GM12878 (cell line): ENCODE measurements around the gene PLSCR1. TPM values are rescaled to one million over a fixed set of nuclear protein-coding genes. Genes with fewer than 3 reads are reported as not detected.
A peak's percentile ranks its signal among the peaks of the same experiment; 100 is the strongest.

Source experiments
- ATAC-seq: fragments of 200-7000 bp; cut with Tn5 transposase; 3 replicates; pipeline ENCODE4 v1.9.1; 2020; ENCODE audit warnings: mild to moderate bottlenecking, moderate library complexity
- BruUV-seq: library from RNA; stranded (reverse); fragments of 400-500 nt; replicated peaks from 2 replicates; lab custom pipeline; 2021; lab: Mats Ljungman, UMichigan
- CTCF ChIA-PET: fragments of 300-600 bp; sonication (Branson Sonifier 250); formaldehyde crosslinking; extraction: SDS; loops from one replicate; lab custom pipeline; 2021; ENCODE audit warnings: inconsistent platforms; lab: Yijun Ruan, JAX
- POLR2A ChIA-PET: fragments of 350-600 bp; formaldehyde crosslinking; extraction: SDS; loops from one replicate; lab custom pipeline; 2021; ENCODE audit warnings: inconsistent platforms; lab: Charles Lee
- RAD21 ChIA-PET: fragments of 300-600 bp; sonication (Branson Sonifier 250); formaldehyde crosslinking; loops from one replicate; lab custom pipeline; 2023; ENCODE audit warnings: antibody characterized with exemption; ENCODE audit not compliant: unreplicated experiment; lab: Charles Lee
- SMC1A ChIA-PET: fragments of 300-600 bp; sonication (Branson Sonifier 250); formaldehyde crosslinking; loops from one replicate; lab custom pipeline; 2023; ENCODE audit not compliant: unreplicated experiment, uncharacterized antibody; lab: Charles Lee
- DNase-seq: peaks from one replicate; pipeline ENCODE4 v3.0.0-alpha.2; 2011; ENCODE audit warnings: low read depth, low spot score
- FAIRE-seq: peaks from 3 replicates; lab custom pipeline; 2011; peaks lifted over from hg19 to GRCh38; lab: Jason Lieb, UNC
- H2AFZ ChIP-seq: 2 replicates; pipeline ENCODE4 v1.6.0; 2011; ENCODE audit warnings: low read depth, low read length, control low read depth; ENCODE audit not compliant: control insufficient read depth
- H3K27ac ChIP-seq: 2 replicates; pipeline ENCODE4 v1.5.1; 2011; ENCODE audit warnings: control low read depth; ENCODE audit not compliant: control insufficient read depth, insufficient read depth
- H3K27me3 ChIP-seq, 2 experiments: replicated peaks in 1 of 2; 2 replicates each; pipeline versions ENCODE4 v1.6.0 to v1.6.1; 2011; ENCODE audit warnings: low read length in 1 of 2; ENCODE audit not compliant: control insufficient read depth in 2 of 2, insufficient read depth in 2 of 2
- H3K36me3 ChIP-seq, 2 experiments: 2 replicates each; pipeline ENCODE4 v1.5.1; 2011; ENCODE audit warnings: low read length in 1 of 2; ENCODE audit not compliant: control insufficient read depth in 2 of 2, insufficient read depth in 2 of 2
- H3K4me1 ChIP-seq: 2 replicates; pipeline ENCODE4 v1.6.1; 2011; ENCODE audit warnings: mild to moderate bottlenecking, low read length, moderate library complexity, mixed read lengths; ENCODE audit not compliant: control insufficient read depth, insufficient read depth
- H3K4me2 ChIP-seq: 2 replicates; pipeline ENCODE4 v1.6.0; 2011; ENCODE audit warnings: control low read depth; ENCODE audit not compliant: control insufficient read depth, insufficient read depth
- H3K4me3 ChIP-seq: fragments of 200-600 bp; sonication (generic); 2 replicates; pipeline ENCODE4 v1.5.1; 2016
- H3K79me2 ChIP-seq: 2 replicates; pipeline ENCODE4 v1.6.0; 2011; ENCODE audit warnings: low read length; ENCODE audit not compliant: control insufficient read depth, insufficient read depth
- H3K9ac ChIP-seq: 2 replicates; pipeline ENCODE4 v1.8.0; 2011; ENCODE audit warnings: low read length, control low read depth, mixed read lengths; ENCODE audit not compliant: control insufficient read depth, insufficient read depth
- H3K9me3 ChIP-seq: replicated peaks from 3 replicates; pipeline ENCODE4 v1.5.1; 2011; ENCODE audit warnings: mild to moderate bottlenecking, low read length; ENCODE audit not compliant: control insufficient read depth, insufficient read depth
- H4K20me1 ChIP-seq: 2 replicates; pipeline ENCODE4 v1.6.0; 2011; ENCODE audit not compliant: control insufficient read depth, insufficient read depth
- BMI1 ChIP-seq: fragments of 450-650 bp; IDR thresholded peaks from 2 replicates; pipeline ENCODE4 v1.6.1; 2016; ENCODE audit warnings: mild to moderate bottlenecking, moderate library complexity, borderline replicate concordance
- DPF2 ChIP-seq: fragments of 450-650 bp; IDR thresholded peaks from 2 replicates; pipeline ENCODE4 v1.6.1; 2017; ENCODE audit warnings: mild to moderate bottlenecking
- E2F4 ChIP-seq: IDR thresholded peaks from 2 replicates; pipeline ENCODE4 v1.6.1; 2012; ENCODE audit warnings: low read depth, low read length, improper control_type of control experiment
- HDAC6 ChIP-seq: fragments of 200-600 bp; sonication (generic); IDR thresholded peaks from one replicate; pipeline ENCODE4 v1.8.0; 2017; ENCODE audit warnings: antibody characterized with exemption; ENCODE audit not compliant: unreplicated experiment
- HSF1 ChIP-seq: fragments of 150-350 bp; IDR thresholded peaks from 2 replicates; pipeline ENCODE4 v1.6.1; 2014; ENCODE audit warnings: mild to moderate bottlenecking, low read depth, low read length
- IKZF1 ChIP-seq: fragments of 450-650 bp; conservative IDR thresholded peaks from 2 replicates; pipeline ENCODE4 v1.6.1; 2017; ENCODE audit warnings: antibody characterized with exemption, mild to moderate bottlenecking
- JUND ChIP-seq: IDR thresholded peaks from 2 replicates; pipeline ENCODE4 v1.6.1; 2012; ENCODE audit warnings: low read depth, mild to moderate bottlenecking, low read length, improper control_type of control experiment, moderate library complexity
- MXI1 ChIP-seq: fragments of 150-350 bp; IDR thresholded peaks from 2 replicates; pipeline ENCODE4 v1.6.1; 2011; ENCODE audit warnings: low read depth, mild to moderate bottlenecking, inconsistent platforms, low read length, improper control_type of control experiment
- STAT3 ChIP-seq: IDR thresholded peaks from 2 replicates; pipeline ENCODE4 v1.6.1; 2011; ENCODE audit warnings: low read depth, low read length, improper control_type of control experiment
- TBL1XR1 ChIP-seq: IDR thresholded peaks from 2 replicates; pipeline ENCODE4 v1.6.1; 2012; ENCODE audit warnings: low read depth, low read length, improper control_type of control experiment
- ZNF217 ChIP-seq: fragments of 450-650 bp; IDR thresholded peaks from 2 replicates; pipeline ENCODE4 v1.6.1; 2017; ENCODE audit warnings: antibody characterized with exemption, mild to moderate bottlenecking
- WGBS: methylation state at CpG from one replicate; pipeline ENCODE4 v1.1.6; 2016; ENCODE audit warnings: low lambda C conversion rate; ENCODE audit not compliant: insufficient replicate concordance, insufficient coverage; ENCODE audit errors: missing lambda C conversion rate; 5-methylcytosine and 5-hydroxymethylcytosine counted together
- in situ Hi-C: fragments of 300-500 bp; cut with MboI; formaldehyde crosslinking; loops from 9 replicates; pipeline ENCODE4 v1.14.3; 2018; ENCODE audit warnings: mixed read lengths
- intact Hi-C: fragments of 100-400 bp; cut with micrococcal nuclease; formaldehyde crosslinking; loops from one replicate; pipeline ENCODE4 v1.14.2; 2022; ENCODE audit not compliant: unreplicated experiment
- polyA plus RNA-seq, 11 experiments: library from polyadenylated mRNA; depleted of rRNA in 4 of 11; unstranded in 6 of 11; stranded (reverse) in 5 of 11; fragments of >200 nt; fragmentation: Nextera tagmentation in 4 of 11; fragmentation: Illumina TruSeq in 1 of 11; extraction: Ambion mirVana in 4 of 11; extraction: Trizol in 1 of 11; gene quantifications; 1 replicate in 1 of 11; 2 replicates in 10 of 11; pipeline versions ENCODE4 v1.2.1 to v1.2.3, GENCODE V29; 2011 to 2016; ENCODE audit warnings: inconsistent platforms in 2 of 11, missing spikeins in 2 of 11, low read depth in 1 of 11
- total RNA-seq, 4 experiments: library from RNA; depleted of rRNA in 3 of 4; stranded (reverse); fragments of >200 nt in 3 of 4; fragmentation: Illumina TruSeq in 1 of 4; extraction: Trizol in 1 of 4; gene quantifications; 2 replicates each; pipeline versions ENCODE4 v1.2.1 to v1.2.3, GENCODE V29; 2013 to 2021
- TF ChIP-seq, protein P1 (sequence below): fragments of 450-650 bp; IDR thresholded peaks from 2 replicates; pipeline ENCODE4 v1.6.1; 2016; ENCODE audit warnings: mild to moderate bottlenecking
- TF ChIP-seq, protein P2 (sequence below): IDR thresholded peaks from 2 replicates; pipeline ENCODE4 v1.6.1; 2011; ENCODE audit warnings: low read depth, low read length, improper control_type of control experiment, borderline replicate concordance
- TF ChIP-seq, protein P3 (sequence below): fragments of 450-650 bp; IDR thresholded peaks from 2 replicates; pipeline ENCODE4 v1.6.1; 2017; ENCODE audit warnings: borderline replicate concordance

PLSCR1 gene
- total and polyA plus RNA-seq, 10 of the 15 experiments (the other 5 are each of a cell fraction or from before 2014, with no cell fraction given): 35.4 to 77.8 (median 41.1) TPM

GRCh38 chr3:146542978-146543377, 1.4 kb downstream of the PLSCR1 start (continued):
- TF ChIP-seq, protein P1, sequence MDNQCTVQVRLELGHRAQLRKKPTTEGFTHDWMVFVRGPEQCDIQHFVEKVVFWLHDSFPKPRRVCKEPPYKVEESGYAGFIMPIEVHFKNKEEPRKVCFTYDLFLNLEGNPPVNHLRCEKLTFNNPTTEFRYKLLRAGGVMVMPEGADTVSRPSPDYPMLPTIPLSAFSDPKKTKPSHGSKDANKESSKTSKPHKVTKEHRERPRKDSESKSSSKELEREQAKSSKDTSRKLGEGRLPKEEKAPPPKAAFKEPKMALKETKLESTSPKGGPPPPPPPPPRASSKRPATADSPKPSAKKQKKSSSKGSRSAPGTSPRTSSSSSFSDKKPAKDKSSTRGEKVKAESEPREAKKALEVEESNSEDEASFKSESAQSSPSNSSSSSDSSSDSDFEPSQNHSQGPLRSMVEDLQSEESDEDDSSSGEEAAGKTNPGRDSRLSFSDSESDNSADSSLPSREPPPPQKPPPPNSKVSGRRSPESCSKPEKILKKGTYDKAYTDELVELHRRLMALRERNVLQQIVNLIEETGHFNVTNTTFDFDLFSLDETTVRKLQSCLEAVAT: no peak
- no peak for TF ChIP-seq HDAC6
- TF ChIP-seq, protein P2, sequence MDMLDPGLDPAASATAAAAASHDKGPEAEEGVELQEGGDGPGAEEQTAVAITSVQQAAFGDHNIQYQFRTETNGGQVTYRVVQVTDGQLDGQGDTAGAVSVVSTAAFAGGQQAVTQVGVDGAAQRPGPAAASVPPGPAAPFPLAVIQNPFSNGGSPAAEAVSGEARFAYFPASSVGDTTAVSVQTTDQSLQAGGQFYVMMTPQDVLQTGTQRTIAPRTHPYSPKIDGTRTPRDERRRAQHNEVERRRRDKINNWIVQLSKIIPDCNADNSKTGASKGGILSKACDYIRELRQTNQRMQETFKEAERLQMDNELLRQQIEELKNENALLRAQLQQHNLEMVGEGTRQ: no peak
- TF ChIP-seq ZNF217: no peak
- TF ChIP-seq MXI1: no peak

DNA sequence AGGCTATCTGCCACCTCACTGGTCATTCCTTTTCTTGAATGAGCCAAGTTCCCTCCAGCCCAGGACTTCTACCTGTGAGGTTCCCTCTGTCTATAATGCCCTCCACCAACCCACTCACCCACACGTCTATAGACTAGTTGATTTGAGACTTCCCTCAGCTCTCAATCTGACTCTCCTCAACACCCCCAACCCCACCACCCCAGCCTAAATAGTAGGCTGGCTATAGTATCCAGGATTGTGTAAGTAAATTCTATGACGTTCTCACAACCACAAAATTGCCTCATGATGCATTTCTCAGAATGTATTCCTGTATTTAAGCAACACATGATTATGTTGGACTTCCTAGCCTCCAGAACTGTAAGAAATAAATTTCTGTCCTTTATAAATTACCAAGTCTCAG, 2.2 kb downstream of the PLSCR1 start:
- Histone ChIP-seq H3K4me1 (no peaks in the 10 kb centered on the region; the same call in 1 of the 2 replicates), H3K9ac (no peak overlapping the region), H2AFZ (no peak overlapping the region), H3K27me3 (no peaks in the 10 kb centered on the region), H3K36me3 (no peaks in the 10 kb centered on the region), H4K20me1 (no peaks in the 10 kb centered on the region), H3K4me2 (peak overlapping the region; percentile 88), H3K9me3 (no peaks in the 10 kb centered on the region), H3K4me3 (peak overlapping the region; percentile 62), H3K27ac (peak overlapping the region; percentile 33; the same call in 1 of the 2 replicates), H3K79me2 (peaks cover 56% of the 10 kb centered on the region)
- in situ Hi-C loops (no loop called here), intact Hi-C loops (loop anchor here (5.0 kb wide), 1 partner anchor 75 kb away; the partner anchor contains the start of gene PLSCR2)
- ChIA-PET SMC1A (interaction anchor here (0.6 to 2.1 kb wide), 5 partner anchors 12 to 77 kb away, joined by 3 to 7 read pairs (median 5); no protein-coding TSS in a partner anchor), RAD21 (interaction anchor here (0.8 to 1.0 kb wide), 2 partner anchors 12 to 38 kb away, joined by 3 to 4 read pairs; no protein-coding TSS in a partner anchor), CTCF (interaction anchor here (1.0 kb wide), 1 partner anchor 10 kb away, joined by 4 read pairs; no protein-coding TSS in a partner anchor), POLR2A (no interaction called here)
- no TSS peak for BruUV-seq
- ATAC-seq: peak; percentile 7
- WGBS: 0% methylated on average over 2 of the region's 2 CpGs
- no peak for DNase-seq
- no peak for FAIRE-seq
- TF ChIP-seq STAT3: no peak
- TF ChIP-seq DPF2: no peak
- TF ChIP-seq JUND: no peak
- no peak for TF ChIP-seq E2F4
- no peak for TF ChIP-seq IKZF1
- no peak for TF ChIP-seq HSF1
- TF ChIP-seq, protein P3, sequence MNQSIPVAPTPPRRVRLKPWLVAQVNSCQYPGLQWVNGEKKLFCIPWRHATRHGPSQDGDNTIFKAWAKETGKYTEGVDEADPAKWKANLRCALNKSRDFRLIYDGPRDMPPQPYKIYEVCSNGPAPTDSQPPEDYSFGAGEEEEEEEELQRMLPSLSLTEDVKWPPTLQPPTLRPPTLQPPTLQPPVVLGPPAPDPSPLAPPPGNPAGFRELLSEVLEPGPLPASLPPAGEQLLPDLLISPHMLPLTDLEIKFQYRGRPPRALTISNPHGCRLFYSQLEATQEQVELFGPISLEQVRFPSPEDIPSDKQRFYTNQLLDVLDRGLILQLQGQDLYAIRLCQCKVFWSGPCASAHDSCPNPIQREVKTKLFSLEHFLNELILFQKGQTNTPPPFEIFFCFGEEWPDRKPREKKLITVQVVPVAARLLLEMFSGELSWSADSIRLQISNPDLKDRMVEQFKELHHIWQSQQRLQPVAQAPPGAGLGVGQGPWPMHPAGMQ: no peak
- TF ChIP-seq BMI1: no peak
- TF ChIP-seq TBL1XR1: no peak
